NCI-H524 (cell line): Measurements from ENCODE around the gene CHRNA7.

Source experiments
- DNase-seq, 2 experiments: peaks; one replicate each; lab custom pipeline; 2025; lab: John Stamatoyannopoulos, UW

CHRNA7 gene

GRCh38 chr15:32089851-32090359 is 59.6 kb downstream of the CHRNA7 start:
- no peak for DNase-seq

GRCh38 chr15:32091505-32092380 is 61.4 kb downstream of the CHRNA7 start:
- no peak for DNase-seq

- no peak for DNase-seq
Observed at GRCh38 chr15:32096213-32096612, 65.9 kb downstream of the CHRNA7 start.

DNA sequence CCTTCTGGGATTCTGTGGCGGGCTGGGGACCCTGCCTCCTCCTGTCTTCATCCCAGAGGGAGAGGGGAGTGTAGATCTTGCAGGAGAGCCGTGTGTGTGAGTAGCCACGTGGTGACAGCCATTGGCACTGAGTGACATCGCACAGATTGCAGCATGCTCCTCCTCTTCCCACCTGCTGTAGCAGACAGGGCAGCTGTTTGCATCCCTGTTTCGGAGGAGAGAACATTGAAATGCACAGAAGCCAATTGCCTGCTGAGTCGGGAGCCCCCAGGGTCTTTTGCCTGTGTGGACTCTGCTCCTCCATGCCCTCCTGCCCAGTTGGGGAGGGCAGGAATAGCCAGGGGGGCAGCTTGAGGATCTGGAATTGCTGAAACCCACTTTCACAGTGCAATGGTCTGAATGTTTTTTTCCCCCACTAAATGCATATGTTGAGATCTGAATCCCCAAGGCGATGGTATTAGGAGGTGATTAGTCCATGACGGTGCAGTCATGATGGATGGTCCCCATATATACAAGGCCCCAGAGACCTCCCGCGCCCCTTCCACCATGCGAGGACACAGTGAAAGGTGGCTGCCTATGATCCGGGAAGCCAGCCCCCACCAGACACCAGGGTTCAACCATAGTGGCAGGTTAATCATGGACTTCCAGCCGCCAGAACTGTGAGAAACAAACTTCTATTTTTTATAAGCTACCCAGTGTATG is 66.8 kb downstream of the CHRNA7 start:
- peak; percentile 37 to 72 for DNase-seq

DNA sequence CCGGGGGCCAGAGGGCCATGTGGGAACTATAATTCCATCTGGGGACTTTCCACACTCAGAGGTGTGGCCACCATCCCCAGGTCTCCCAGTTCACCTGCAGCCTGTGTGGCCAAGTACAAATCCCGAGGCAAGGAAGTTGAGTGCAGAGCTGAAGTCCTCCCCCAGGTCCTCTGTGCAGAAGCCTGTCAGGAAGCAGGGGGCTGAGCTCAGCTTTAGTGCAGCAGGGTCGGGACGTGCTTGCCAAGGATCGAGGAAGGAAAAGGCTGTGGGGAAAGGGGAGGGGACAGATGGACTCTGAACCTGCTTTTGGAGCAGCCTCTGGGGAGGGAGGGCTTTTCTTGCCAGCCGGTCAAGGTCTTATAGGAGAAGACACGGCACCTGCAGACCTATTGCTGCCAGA is 67.7 kb downstream of the CHRNA7 start:
- DNase-seq = no peak

DNA sequence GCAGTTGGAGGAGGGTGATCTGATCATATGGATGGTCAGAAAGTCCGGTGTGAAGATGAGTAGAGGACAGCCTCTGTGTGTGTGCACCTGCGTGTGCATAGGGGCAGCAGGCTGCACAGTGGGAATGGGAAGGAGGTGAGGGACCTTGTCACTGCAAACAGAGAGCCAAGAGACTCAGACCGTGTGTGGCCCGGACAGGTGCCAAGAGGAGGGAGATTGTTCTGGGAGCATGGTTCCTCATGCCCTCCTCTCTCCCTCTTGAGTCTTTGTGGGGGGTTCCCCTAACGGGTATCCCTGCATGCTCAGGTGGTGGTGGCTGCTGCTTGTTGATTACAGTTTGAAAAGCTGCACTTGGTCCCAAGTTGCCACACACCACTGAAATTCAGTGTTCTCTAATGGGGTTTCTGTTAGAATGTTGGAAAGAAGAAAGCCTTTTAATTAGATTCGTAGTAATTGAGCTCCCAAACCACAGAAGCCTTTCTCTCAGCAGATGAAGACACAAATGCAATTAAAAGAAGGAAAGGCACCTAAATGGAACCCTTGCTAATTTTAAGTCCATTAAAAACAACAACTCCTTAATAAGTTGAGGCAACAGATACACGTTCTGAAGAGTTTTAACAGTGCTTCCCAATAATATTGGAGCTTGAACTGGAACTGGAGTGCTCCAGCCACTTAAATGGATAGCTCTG is 68.9 kb downstream of the CHRNA7 start:
- no peak for DNase-seq

DNA sequence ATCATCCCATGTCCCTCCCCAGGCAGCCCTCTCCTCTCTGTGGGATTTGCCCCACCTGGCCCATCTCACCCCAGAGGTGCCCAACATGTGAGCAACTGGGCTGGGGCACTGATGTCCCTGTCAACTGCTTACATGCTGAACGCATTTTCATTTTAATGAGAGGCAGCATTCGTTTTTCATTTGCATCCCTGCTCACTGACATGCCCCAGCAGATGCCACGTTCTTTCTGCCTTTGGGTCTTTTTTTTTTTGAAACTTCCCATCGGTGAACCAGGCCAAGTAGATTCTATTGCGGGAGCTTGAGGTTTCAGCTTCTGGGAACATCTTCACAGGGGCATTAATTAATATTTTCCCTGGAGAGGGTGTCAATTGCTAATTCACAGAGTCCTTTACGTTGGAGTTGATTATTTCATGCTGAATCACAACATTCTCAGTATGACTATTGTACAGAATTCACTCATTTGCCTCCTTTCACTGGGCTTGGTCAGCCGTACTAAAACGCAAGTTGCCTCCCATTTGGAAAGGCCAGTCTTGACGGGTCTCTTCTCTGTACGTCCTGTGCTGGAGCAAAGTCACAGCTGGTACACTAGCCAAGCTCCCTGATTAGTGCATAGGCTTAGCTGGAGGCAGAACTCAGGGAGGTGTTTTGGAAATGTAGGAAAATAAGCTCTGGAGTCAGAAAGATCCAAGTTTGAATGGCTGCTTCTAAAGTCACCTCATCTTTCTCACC is 69.8 kb downstream of the CHRNA7 start:
- DNase-seq = peak in 1 of 2 experiments; percentile 14

DNA sequence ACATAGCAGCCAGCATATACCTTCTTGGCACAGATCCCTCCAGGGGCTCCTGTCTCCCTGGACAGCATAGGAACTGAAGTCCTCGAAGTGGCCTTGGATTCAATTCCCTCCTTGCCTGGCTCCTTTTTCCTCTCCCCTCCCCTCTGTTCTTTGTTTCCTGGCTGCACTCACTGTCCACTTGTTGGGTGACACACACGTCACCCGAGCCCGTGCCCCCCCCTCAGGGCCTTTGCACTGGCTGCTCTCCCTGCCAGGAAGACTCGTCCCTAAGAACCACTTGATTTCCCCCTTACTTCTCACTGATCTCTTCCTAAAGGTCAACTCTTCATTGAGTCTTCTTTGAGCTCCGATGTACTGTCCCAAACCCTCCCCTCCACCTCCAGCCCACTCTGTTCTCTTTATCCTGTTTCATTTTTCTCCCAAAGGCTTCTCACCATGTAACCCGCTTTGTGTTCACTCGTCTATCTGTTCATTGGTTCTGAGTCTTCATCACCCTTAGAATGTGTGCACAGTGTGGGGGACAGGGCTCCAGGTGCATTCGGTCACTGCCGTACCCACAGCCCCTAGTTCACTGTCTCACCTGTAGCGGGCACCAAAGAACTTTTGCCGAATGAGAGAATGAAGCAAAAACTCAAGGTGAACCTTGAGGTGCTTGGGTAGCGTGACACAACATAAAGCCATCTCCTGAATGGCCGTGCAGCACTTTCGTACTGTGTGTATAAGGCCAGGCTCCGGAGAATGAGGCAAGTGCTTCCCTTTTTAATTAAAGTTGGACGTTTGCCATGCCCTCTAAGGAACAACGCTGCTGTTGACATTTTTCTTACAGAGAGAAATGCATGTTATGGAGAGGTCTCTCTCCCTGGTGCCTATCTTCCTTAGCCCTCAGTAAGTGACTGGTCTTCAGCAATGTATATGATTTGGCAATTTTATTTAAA is 74.0 kb downstream of the CHRNA7 start:
- DNase-seq = no peak

DNA sequence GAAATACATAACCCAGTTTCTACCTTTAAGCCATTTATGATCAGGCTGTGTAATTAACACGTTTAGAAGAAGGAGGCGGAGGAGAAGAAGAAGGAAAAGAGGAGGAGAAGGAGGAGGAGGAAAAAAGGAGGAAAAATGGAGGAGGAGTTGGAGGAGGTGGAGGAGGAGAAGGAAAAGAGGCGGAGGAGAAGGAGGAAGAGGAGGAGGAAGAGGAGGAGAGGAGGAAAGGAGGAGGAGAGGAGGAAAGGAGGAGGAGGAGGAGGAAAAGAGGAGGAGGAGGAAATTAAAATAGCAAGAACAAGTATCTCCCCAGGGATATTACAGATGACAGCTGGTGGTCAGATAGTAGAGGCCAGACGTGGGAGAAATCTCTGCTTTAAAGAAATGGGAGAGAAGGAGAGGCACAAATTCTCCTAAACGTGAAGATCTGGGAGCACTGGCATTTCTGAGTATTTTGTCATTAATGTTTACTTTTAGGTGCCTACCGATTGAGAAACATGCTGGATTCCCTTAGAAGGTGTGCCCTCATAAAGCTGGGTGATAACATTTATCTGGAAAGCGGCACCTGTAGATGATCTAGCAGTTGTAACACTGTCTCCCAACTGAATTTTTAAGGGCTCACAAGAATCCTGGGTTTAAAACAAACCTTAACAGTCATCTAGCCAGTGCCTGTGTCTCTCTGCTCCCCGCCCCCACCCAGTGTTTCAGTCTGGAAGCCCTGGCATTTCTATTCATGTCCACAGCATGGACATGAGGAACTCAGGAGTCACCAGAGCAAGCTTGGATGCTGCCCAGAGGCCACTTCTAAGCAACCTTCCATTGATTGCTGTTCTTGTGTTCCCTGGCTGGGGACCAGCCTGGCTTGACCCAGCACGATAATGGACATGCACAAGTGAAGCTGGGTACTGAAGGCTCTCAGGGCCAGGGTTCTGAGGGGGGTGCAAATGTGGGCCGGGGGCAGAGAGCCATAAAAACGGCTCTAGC is 75.2 kb downstream of the CHRNA7 start:
- DNase-seq = no peak

- DNase-seq = peak in 1 of 2 experiments; percentile 42
Observed at GRCh38 chr15:32106401-32107381, 76.4 kb downstream of the CHRNA7 start.

DNA sequence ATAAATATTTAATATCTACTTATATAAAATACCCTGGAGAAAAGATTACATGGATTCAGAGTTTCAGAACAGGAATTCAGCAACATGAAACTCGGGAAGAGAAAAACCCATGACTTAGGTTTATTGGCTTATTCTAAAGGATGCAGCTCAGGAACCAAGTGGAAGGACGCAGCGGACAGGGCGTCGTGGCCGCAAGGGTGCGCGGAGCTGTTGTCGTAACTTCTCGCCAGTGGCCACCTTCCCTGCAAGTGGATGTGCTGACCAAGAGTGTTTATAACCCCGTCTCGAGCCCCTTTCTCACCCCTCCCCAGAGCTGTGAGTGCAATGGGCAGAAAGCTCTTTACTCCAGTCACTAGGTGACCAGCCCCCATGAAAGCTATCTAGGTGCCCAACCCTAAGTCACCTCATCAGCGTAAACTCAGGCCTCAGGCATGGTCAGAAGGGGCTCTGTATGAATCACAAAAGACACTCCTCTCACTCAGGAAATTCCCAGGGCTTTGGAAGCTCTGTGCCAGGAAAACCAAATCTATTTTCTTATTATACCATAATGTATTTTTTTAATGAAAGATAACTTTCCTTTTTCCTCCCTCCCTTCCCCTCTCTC is 77.3 kb downstream of the CHRNA7 start:
- no peak for DNase-seq

DNA sequence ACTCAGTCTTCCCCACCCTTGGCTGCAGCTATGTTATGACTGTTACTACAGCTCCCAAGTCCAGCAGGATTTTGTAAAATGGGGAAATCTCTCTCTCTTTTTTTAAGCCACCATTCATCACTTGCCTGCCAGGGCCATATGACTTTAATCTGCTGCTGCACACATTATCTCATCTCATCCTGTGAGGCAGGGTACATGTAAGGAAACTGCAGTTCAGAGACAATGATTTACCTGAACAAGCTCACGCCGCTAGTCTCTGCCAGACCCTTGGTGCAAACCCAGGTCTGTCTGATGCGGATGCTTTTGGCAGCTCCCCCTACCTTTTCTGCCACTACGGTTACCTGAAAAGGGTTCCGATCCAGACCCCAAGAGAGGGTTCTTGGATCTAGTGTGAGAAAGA is 78.3 kb downstream of the CHRNA7 start:
- DNase-seq = no peak

GRCh38 chr15:32112101-32112500 is 81.8 kb downstream of the CHRNA7 start:
- DNase-seq = no peak

- DNase-seq = no peak
Observed at GRCh38 chr15:32113224-32113623, 82.9 kb downstream of the CHRNA7 start.

DNA sequence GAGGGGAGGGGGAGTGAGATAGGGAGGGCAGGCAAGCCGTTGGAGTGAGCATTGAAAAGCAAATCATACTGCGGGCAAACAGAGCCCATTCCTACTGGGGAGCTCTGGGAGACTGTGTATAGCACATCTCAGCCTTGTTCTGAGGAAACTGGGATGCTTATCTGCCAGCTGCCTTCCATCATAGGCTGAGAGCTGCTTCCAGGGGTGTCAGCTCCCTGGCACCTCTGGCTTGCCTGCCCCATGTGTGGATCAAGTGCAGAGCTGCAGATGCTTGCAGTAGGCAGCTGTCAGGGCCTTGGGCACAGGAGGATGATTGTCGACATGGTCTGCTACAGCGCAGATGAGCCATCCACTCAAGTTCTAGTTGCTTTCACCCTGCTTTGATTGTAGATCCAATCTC is 86.8 kb downstream of the CHRNA7 start:
- DNase-seq = no peak

- no peak for DNase-seq
Observed at GRCh38 chr15:32119286-32119685, 89.0 kb downstream of the CHRNA7 start.

DNA sequence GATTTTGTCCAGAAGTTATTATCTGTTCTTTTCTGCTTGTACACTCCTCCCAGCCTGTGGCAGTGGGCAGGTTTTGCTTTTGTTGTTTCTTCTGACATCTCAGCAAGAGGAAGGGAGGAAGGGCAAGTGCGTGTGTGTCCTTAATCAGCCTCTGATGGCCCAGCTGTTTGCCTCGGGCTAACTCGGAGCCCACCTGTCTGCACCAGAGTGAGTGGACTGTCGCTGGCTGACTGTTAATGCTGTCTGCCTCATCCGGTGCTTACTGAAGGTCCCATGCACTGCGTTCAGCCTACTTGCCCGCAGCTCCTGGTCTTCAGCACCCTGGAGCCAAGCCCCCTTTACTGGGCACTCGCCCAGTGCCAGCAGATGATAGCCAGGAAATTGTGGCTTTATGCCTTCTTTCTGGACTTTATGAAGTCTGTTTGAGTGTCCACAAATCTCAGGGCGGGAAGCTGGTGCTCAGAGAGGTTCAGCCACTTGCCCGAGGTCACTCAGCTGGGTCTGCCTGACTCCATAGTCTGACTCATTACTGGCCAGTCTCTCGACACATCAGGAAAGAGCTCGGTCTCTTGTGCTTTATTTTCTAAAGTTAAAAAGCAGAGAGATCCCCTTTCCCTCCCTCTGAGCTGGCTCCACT is 89.5 kb downstream of the CHRNA7 start:
- DNase-seq = peak; percentile 43 to 84
